Measurements from ENCODE around the gene IGSF3.
A peak's percentile ranks its signal among the peaks of the same experiment; 100 is the strongest.
"Not testable (repeated sequence)": the region's sequence is repeated elsewhere in the genome, so short reads cannot be mapped to it uniquely, and the experiment has no call there.

IGSF3 gene

GRCh38 chr1:116574581-116575291 lies 92.8 kb downstream of the IGSF3 start:
- peak; percentile 35 for DNase-seq (ENCODE audit: low read depth)

GRCh38 chr1:116573431-116574095 lies 94.0 kb downstream of the IGSF3 start:
- DNase-seq (ENCODE audit: low read depth): no peak

DNA sequence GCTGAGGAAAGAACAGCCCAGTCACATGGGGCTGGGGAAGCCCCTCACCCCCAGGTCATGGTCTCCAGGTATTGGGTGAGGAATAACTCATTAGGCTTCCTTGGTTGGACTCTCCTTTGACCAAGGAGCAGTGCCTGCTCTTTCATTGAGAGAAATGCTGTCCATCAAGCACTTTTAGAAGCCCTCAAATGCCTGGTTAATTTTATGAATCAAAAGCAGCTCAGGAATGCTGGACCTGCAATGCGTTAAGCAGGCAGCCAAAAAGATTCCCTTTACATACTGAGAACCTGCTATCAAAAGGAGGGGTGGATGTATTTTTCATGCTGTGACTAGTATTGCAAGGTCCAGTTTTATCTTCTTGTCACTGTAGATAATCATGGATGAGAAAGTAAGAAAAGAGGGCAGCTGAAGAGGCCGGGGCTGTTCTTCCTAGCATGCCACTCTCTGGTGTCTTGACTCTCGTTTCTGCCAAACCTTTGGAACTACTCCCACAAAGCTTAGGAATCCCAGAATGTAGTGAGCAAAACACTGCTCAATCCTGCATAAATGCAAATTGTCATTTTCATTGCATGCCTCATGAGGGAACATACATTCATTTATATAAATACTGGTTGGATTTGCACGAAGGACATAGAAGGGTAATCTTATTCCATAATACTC lies 94.6 kb downstream of the IGSF3 start:
- no peak for DNase-seq (ENCODE audit: low read depth)

GRCh38 chr1:116572099-116572498 lies 95.4 kb downstream of the IGSF3 start:
- no peak for DNase-seq (ENCODE audit: low read depth)

DNA sequence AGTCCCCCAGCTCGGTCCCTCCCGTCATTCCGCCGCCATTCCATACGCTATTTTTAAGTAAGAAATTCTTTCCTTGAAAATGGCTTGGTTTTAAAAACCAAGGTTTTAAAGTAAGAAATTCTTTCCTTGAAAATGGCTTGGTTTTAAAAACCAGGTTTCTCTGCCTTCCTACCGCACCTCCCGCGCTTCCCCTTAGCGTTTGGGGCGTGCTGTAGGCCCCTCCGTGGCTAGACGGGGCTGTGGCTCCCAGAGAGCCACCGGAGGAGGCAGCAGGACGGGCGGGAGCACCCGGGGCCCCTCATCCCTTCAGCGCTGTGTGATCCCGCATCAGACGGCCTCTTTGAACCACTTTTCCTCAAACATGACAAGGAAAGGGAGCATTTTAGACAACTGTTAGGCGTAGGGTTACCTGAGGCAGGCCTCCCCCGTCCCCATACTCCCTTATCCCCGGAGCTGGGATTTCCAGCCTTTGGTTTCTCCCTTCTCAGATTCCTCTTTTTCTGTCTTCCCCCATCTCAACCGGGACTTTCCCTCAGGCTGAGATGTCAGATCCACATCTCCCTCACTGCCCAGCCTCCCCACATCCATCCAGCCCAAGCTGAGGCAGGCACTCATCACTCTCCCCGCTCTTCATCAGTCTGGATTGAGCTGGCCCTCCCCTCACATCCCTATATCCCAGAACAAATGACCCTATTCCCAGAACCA lies 96.2 kb downstream of the IGSF3 start:
- DNase-seq (ENCODE audit: low read depth): no peak

- DNase-seq (ENCODE audit: low read depth): peak; percentile 67
These were observed 96.9 kb downstream of the IGSF3 start, which contains the start of gene CD58 for GRCh38 chr1:116570358-116571214. CD58 (minus strand) TSS chr1:116571026; CDS start chr1:116570972, 54 bp downstream.

GRCh38 chr1:116569776-116570357 lies 97.7 kb downstream of the IGSF3 start:
- peak; percentile 15 for DNase-seq (ENCODE audit: low read depth)

DNA sequence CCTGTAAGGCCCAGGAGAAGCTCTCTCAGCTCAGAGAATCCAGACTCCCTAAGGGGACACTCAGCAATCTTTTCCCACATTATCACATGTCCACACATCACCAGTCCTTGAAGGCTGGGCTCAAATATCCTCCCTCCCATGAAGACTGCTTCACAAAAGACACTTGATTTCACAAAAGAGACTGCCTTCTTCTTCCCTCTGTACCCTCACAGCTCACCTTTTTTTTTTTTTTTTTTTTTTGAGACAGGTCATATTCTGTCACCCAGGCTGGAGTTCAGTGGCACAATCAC lies 98.2 kb downstream of the IGSF3 start:
- DNase-seq (ENCODE audit: low read depth): no peak

GRCh38 chr1:116568662-116569380 lies 98.7 kb downstream of the IGSF3 start:
- DNase-seq (ENCODE audit: low read depth): no peak

GRCh38 chr1:116567790-116568661 lies 99.5 kb downstream of the IGSF3 start:
- no peak for DNase-seq (ENCODE audit: low read depth)

DNA sequence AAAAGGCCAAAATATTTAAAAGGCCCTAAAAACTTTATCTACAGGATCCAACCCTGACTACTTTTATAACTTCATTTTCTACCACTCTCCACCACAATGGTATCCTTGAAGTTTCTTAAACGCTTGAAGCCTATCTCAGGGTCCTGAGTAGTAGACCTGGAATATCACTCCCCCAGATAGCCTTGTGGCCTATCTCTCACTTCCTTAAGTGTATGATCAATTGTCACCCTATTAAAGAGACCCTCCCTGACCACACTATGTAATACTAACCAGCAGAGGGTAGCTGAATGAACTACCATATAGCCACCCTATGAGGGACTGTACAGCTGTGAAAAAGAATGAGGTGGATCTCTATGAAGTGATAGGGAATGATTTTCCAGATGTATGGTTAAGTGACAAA lies 102.3 kb downstream of the IGSF3 start:
- no peak for DNase-seq (ENCODE audit: low read depth)

DNA sequence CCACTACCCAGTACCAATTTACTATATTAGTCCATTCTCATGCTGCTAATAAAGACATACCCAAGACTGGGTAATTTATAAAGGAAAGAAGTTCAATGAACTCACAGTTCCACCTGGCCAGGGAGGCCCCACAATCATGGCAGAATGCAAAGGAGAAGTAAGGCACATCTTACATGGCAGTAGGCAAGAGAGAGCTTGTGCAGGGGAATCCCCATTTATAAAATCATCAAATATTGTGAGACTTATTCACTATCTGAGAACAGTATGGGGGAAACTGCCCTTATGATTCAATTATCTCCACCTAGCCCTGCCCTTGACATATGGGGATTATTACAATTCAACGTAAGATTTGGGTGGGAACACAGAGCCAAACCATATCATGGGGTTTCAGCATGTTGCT lies 103.1 kb downstream of the IGSF3 start:
- no peak for DNase-seq (ENCODE audit: low read depth)

DNA sequence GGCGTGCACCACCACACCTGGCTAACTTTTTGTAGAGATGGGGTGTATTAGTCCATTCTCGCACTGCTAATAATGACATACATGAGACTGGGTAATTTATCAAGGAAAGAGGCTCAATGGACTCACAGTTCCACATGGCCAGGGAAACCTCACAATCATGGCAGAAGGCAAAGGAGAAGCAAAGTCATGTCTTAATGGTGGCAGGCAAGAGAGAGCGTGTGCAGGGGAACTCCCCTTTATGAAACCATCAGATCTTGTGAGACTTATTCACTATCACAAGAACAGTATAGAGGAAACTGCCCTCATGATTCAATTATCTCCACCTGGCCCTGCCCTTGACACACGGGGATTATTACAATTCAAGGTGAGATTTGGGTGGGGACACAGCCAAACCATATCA lies 105.1 kb downstream of the IGSF3 start:
- DNase-seq (ENCODE audit: low read depth): not testable (repeated sequence)

DNA sequence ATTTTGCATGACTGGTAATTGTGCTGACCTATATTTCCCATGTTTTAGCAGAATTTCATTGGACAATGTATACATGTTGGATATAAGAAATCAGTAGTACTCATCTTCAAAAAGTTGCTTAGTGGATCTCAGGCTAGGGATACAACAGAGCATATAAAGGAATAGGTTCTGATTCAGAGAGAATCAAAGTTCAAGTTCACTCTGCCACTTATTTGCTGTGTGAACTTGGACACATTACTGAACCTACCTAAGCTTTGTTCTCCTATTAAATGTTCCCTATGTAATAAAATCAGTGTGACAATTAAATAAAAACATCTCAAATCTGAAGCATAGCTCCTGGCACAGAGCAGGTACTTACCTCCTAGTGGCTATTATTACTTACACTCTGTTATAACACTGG lies 106.0 kb downstream of the IGSF3 start:
- no peak for DNase-seq (ENCODE audit: low read depth)

- no peak for DNase-seq (ENCODE audit: low read depth)
These were observed 106.6 kb downstream of the IGSF3 start for GRCh38 chr1:116560704-116561490.

DNA sequence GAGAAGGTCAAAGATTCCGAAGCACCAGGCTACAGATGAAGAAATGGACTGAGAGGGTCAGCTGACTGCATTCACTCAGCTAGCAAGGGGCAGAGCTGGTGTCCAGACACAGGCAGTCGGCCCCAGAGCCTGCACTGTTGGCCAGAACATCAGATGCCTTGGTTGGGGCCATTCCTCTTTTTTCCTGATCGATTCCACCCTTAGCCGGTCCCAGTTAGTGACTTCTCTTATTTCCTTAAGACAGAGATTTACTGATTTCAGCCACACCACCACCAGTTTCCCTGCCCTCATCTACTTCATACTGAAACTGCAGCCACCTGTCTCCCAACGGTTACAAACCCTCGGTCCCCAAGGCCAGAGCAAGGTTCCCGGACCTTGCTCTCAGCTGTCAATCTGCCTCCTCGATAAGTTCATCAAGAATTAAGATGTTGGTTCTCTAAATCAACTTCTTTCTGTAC lies 108.2 kb downstream of the IGSF3 start:
- no peak for DNase-seq (ENCODE audit: low read depth)

- no peak for DNase-seq (ENCODE audit: low read depth)
These were observed 109.0 kb downstream of the IGSF3 start for GRCh38 chr1:116558571-116558970.

- no peak for DNase-seq (ENCODE audit: low read depth)
These were observed 109.4 kb downstream of the IGSF3 start for GRCh38 chr1:116558140-116558549.

Data from stimulated activated CD8-positive, alpha-beta memory T cell treated with anti-CD3 and anti-CD28 coated beads, Interleukin-12 subunit alpha, Interleukin-12 subunit beta, amount 100 ng/mL, for 1 hour (primary cell).